Stimulated activated CD4-positive, alpha-beta T cell treated with anti-CD3 and anti-CD28 coated beads, Interleukin-12 subunit alpha, Interleukin-12 subunit beta, amount 100 ng/mL, for 4 hours (primary cell): Measurements from ENCODE around the gene SPATA6.
A peak's percentile ranks its signal among the peaks of the same experiment; 100 is the strongest.
"Not testable (repeated sequence)": the region's sequence is repeated elsewhere in the genome, so short reads cannot be mapped to it uniquely, and the experiment has no call there.

Source experiments
- DNase-seq: peaks from one replicate; pipeline ENCODE4 v3.0.0-alpha.2; 2020

SPATA6 gene

DNA sequence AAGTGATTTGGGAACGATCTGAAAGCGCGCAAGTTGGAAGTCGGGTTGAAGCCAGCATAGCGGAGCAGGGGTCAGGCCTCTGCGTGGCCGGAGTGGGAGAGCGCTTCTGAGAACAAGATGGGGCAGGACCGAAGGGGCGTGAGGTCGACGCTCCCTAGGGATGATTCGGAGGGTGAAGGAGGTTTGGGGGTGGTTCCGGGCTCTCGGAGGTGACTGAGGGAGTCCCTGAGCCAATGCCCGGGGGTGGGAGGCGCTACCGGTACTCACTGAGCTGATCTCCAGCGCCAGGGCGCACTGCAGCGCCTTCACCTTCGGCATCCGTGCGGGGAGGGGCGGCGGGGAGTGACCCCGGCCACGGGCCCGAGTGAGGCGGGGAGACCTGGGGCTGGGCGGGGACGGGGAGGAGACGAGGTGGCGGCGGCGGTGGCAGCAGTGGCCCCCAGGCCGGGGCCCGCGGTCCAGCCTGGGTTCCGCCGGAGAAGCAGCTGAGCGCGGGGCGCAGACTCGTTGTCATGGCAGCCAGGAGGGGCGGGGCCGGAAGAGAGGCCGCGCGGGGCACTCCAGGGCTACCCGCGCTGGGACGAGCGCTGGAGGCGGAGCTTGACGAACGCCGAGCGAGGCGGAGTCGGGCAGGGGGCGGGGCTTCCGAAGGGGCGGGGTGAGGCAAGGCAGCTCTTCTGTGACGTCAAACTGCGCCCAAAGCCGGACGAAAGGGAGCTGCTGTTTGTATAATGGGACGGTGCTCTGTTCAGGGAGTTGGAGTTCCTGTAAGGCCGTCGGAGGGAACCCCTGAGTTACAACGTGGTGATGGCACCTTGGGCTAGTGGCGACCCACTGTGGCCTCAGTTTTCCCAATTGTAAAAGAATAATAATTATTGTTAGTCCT, at the start of gene SPATA6:
SPATA6 (minus strand) TSS at position 514 of the 886 bp plus-strand sequence; CDS start at position 318, 196 bp downstream.
- DNase-seq = peak; percentile 99

DNA sequence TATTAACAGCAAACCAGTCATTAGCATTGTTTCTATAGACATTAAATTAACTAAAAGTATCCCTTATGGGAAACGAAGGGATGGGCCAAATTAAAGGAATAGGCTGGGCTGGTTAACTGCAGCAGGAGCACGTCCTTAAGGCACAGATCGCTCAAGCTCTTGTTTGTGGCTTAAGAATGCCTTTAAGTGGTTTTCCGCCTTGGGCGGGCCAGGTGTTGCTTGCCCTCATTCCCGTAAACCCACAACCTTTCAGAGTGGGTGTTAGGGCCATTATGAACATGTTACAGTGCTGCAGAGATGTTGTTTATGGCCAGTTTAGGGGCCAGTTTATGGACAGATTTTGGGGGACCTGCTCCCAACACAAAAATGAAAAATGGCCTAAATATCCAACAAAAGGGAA, 47.9 kb upstream of the SPATA6 start:
- not testable (repeated sequence) for DNase-seq

DNA sequence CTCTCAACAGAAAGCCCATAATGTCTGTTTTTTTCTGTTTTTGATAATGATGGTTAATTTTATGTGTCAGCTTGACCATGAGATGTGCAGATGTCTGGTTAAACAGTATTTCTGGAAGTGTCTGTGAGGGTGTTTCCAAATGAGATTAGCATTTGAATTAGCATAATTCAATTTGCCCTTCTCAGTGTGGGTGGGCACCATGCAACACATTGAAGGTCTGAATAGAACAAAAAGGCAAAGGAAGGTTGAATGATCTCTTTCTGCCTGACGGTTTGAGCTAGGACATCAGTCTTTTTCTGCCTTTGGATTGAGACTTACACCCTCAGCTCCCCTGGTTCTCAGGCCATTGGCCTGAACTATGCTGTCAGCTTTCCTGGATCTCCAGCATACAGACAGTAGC, 34.9 kb upstream of the SPATA6 start:
- DNase-seq = no peak

DNA sequence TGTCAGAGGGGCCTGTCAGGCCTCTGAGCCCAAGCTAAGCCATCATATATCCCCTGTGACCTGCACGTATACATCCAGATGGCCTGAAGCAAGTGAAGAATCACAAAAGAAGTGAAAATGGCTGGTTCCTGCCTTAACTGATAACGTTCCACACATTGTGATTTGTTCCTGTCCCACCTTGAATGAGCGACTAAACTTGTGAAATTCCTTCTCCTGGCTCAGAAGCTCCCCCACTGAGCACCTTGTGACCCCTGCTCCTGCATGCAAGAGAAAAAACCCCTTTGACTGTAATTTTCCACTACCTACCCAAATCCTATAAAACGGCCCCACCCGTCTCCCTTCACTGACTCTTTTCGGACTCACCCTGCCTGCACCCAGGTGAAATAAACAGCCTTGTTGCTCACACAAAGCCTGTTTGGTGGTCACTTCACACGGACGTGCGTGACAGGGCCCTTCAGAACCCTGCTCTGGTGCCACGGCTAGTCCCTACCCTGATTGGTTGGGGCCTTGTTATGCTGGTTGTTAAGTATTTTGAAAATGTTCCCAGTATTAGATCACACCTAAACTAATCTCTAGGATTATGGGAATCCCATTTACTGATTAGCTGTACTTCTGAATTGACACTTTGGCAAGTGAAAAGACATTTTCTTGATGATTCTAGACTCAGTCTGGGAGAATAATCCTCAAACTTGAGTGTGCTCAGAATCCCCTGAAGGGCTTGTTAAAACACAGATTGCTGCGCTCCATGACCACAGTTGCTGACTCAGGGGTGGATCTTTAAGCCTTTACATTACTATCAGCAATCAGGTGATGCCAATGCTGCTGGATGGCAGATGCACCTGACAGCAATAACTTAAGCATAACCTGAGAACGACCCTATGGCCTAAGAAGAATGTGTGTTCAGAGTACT, 28.8 kb upstream of the SPATA6 start:
- DNase-seq = no peak

DNA sequence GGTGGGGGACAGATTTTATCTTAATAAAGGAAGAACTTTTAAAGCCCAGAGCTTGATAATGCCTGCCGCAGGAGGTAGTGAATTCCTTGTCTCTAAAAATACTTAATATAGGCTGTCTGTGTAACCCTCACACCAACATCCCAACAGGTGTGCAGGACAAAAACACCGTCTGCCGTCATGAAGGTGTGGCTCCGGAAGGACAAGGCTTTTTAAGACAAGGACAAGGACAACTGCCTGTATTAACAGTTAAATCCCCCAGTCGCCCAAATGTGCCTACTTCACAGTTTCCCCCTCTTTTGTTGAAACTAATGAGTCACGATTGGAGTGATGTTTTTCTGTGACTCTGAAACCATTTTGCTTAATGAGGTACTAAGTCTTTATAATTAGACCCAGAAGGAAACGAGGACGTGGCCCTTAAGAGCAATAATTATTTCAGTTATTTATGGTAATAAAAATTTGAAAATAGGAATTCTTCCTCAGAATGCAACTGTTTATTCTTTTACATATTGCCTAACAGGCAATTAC, 27.3 kb upstream of the SPATA6 start:
- DNase-seq = no peak

DNA sequence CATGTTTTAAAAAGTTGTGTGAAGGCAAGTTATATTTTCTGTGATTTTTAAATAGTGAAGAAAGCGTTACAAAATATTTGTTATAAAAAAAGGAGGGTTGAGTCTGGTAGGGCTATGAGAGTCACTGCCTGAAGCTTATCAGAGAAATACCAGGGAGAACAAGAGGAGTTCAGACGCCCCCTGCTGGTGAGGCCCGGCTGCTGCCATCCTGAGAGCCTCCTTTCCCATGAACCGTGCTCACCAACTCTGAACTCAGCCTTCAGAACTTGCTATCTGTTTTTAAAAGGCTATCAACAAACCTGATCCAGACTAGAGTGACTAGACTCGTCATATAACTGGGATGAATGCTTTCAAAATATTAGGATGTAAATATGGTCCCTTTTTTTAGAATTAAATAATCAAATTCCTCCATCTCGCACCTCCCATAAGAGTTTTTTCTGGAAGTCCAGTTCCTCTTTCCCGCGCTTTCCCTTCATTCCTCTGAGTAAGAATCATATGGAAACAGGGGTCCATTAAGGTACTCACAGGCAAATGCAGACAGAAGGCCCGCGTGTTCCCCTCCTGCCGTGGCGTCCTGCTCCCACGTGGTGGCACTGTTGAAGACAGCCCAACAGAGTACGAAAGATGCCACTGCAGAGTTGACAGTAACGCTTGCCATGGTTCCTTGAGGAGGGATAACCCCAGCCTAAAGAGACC, 26.2 kb upstream of the SPATA6 start:
- DNase-seq = peak; percentile 70

DNA sequence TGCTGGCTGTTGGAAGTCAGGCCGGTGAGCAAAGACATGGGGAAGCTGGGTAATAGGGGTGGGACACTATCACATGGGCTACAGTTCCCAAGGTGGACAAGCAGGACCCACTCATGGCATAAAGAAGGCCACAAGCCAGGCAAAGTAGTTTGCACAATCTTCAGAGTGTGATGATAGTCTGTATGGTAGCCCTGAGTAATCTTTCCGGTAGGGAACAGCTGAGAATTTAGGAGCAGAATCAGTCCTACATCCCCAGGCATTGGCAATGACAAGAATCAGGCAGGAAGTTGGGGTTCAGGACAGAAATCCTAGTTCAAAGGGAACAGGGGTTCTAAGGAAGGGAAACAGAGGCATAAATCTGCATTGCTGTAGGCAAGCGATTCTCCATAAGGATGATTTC, 23.9 kb upstream of the SPATA6 start:
- DNase-seq = no peak

DNA sequence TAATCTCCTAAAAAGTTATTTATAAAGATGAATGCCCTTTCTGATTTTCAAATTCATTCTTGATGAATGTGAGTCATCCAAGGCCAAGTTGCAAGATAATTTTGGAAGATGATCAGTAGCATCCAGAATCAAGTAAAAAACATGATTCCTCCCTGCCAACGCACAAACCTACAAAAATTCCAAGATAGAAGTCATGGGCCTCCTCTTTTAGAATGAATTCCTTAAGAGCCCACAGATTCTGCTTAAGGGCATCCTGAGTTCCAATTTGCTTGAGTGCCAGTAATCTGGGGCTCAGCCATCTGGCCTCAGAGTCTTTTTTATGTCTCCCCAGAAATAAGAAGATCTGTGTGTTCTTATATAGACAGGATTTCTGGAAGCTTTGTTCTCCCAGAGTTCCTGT, 23.2 kb upstream of the SPATA6 start:
- DNase-seq = no peak

DNA sequence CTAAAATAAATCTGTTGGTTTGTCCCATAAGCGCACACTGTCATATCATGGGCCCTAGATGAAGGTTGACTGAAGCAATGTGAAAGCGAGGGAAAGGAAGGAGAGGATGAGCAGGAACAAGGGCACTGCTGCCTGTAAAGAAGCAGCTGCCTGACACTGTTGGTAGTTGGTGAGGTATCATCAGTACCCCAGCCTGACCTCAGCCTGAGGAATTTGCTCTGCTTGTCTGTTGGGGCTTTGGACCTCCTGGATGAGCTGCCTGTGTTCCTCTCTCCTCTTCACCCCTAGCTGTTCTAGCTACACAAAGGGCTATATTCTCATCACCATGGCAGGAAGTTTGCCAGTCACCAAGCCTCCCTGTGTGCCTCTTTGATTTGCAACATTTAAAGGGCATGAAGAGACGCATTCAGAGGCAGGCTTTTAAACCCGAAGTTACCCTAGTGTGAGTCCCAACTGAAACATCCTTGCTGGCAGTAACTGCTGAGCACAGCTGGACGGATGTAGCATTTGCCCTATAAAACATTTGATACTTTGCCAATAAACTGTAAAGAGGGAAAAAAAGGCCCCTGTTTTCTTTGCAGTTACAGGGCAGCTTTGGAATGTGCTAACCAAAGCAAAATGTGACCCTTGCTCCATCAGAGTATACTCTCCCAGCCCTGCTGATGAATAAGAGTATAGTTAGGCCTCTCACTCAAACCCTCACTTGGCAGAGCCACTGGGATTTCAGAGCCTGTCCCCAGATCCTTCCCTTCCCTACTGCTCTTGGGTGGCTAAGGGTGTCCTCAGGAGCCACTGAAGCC, 22.2 kb upstream of the SPATA6 start:
- no peak for DNase-seq

DNA sequence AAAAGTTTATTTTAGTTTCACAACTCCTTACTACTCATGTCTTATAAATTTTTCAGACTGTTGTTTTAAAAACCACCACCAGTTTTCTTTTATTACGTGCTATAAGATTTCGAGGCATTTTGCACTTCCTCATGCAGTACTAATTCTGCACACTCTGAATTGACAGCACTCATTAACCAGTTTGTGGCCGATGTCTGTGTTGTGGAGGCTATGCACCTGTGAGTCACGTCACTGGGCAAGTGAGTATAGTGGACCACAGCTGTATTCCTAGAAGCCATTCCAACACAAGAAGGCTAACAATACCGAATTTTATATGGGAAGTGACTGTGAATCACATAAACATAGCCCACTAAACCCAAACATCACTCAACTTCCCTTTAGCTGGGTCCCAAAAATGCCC, 21.0 kb upstream of the SPATA6 start:
- DNase-seq = no peak

DNA sequence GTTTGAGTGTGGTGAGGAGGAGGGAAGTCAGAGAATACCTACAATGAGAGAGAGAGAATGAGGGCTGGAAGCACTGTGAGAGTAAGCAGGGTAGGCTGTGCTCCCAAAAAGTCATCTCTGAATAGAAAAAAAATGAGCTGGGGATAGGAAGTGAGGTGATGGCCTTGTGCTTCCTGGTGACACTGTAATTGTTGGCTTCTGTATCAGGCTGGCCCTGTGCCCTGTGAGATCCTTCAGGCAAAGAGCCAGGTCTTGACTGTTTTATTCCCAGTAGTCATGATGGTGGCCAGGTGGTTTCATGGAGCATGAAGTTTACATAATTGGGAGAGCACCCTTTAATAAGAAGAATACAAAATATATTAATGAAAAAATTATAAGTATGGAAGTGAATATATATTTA, 20.4 kb upstream of the SPATA6 start:
- DNase-seq = no peak

DNA sequence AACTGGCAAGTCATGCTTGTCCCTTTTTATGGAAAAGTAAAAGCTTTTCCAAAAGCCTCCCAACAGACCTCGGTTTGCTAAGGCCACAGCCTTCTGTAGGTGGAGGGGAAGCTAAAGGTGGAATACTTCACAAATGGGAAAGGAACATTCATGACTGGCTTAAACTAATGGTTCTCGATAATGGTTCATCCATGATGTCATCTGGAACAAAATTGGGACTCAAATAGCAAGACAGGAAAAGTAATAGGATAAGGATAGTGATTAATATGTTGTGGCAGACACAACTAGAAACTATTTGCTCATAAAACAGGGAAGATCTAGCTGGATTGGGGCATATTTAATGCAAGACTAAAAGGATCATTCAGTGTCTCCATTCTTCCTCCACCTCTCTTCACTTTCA, 16.7 kb upstream of the SPATA6 start:
- no peak for DNase-seq

DNA sequence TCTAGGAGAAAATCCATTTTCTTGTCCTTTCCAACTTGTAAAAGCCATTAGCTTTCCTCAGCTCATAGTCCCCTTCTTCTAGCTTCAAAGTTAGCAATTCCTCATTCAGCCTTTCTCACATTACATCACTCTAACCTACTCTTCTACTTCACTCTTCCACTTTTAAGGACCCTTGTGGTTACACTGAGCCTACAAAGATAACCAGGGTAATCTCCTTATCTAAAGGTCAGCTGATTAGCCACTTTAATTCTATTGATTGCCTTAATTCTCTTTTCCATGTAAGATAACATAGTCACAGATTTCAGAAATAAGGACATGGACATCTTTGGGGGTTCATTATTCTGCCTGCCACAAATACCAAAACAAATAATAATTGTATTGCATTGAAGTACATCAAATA, 8.5 kb upstream of the SPATA6 start:
- no peak for DNase-seq

DNA sequence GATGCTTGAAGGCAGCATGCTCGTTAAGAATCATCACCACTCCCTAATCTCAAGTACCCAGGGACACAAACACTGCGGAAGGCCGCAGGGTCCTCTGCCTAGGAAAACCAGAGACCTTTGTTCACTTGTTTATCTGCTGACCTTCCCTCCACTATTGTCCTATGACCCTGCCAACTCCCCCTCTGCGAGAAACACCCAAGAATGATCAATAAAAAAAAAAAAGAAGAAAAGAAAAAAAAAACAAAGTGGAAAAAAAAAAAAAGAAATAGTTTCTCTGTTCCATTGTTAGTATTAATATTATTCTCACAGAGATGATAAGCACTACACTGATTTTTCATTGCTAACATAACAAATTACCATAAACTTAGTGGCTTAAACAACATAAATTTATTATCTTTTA, 8.0 kb upstream of the SPATA6 start:
- DNase-seq = not testable (repeated sequence)

DNA sequence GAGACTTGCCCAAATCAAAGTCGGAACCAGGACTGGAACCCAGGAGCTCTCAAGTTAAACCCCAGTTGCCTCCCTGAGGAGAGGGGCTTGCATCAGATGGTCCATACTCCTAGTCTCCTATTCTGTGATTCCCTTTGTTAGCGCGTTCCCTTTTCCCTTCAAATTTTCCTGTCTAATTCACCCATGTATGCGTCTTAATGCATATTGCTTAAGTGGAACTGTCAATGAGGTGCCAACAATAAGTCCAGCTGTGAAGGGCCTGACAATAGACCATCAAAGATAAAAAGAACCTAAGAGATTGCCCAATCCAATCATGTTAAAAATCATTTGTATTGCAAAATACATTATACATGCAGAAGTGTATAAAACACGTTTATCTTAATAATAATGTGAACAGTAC, 634 bp upstream of the SPATA6 start:
- DNase-seq = no peak

DNA sequence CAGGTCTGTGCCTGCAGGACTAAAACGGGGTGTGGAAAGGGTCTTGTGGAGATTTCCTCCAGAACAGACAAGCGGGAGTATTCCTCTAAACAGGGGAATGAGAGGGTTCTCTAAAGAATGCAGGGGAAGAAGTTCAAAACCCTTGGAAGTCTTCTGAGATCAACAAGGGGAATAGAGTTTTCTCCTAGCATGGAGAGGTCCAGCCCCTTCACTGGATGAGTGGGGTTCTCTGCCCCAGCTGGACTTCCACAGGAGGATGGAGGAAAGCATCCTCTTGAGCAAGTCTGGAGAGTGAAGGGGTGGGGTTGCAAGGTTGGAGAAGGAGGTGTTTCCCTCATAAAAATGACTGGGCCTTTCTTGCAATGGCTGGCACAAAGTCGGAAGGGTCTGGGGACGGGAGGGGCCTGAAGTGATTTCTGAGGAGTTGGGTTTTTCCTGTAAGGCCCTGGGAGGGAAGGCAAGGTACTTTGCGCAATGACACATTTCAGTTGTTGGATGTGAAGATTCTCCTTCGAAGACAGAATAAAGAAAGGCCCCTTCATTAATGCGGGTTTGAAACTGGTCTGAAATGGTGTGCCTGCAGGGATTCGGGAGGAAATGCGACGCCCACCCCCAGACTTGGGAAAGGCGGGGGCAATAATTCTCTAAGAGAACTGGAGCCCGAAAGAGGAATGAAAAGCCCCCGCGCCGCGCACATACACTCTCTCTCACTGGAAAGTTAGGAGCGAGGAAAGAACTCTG, 884 bp downstream of the SPATA6 start:
- no peak for DNase-seq

DNA sequence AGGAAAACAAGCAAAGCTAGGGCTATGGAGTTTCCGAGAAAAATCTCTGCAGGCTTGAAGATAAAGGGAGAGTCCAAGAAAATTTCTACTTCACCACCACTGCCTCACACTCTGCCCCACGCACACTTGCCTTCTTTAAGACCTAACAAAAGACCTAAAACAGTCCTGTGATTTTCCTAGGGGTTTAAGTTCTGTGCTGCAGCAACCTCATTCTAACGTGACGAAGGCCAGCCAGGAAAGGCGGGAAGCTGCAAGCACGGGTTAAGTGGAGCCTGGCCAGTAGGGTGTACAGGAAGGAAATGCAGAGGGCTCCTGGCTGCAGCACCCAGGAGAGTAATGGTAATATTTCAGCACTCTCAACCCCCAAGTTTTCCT, 1.5 kb downstream of the SPATA6 start:
- DNase-seq = no peak

DNA sequence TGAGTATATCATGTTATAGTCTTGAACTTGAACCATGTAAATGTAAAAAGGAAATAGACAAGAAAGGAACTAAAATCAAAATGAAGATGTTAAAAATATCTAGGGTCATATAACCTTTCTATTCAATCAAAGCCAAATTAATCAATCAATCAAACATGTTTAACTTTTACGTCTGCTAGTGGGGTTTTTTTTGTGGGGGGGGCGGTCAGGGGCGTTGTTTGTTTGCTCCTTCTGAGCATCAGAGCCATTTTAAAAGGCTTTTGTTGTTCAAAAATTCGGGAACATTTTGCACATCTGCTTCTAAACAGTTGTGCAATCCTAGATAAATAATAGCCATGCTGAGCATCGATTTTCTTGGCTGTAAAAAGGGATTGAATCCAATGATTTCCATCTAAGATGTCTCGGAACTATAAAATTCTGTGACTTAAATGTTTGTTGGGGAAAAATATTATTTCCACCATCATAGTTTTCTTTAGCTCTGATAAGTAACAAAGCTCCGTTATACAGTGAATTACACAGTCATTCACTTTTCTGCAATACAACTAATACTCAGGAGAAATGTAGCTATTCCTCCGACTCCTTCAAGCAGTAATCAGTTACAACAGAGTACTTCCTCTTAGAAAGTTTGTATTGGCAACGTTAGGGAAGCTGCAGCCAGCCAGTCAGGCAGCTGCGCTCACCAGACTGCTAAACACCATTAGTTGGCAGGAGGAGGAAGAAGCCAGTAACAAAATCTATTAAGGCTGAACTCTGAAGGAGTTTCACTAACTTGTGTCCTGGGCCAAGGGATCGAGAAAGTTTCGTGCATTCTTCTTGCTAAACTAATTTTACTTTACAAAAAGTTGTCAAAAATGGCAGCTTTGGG, 2.2 kb downstream of the SPATA6 start:
- no peak for DNase-seq

DNA sequence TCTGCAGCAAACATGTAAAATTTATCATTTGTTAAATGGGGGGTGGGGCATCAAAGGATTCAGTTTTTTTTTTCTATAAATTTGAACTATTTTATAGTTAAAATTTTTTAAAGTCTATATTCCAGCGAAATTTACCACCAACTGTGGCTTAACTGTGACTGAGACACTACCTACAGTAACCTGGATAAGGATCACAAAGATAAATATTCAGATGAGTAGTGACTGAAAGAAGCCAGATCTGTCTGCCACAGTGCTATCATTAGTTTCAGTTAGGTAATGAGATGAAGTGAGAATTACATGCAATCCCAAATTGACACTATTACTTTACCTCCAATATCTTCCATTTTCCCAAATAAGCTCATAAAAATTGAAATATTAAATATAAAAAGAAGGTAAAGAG, 5.4 kb downstream of the SPATA6 start:
- no peak for DNase-seq

DNA sequence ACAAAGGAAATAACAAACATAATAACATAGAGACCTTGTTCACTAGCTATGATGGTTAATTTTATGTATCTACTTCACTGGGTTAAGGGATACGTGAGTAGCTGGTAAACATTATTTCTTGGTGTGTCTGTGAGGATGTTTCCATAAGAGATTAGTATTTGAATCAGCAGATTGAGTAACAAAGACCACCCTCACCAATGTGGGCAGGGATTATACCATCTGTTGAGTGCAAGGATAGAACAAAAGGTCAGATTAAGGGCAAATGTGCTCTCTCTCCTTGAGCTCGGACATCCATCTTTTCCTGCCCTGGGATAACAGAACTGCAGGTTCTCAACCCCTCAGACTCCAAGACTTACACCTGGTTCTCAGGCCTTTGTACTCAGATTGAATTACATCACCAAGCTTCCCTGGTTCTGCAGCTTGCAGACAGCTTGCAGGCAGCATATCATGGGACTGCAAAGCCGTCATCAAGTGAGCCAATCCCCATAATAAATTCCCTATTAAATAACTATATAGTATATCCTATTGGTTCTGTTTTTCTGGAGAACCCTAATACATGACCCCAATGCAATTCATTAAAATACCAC, 9.2 kb downstream of the SPATA6 start:
- no peak for DNase-seq
